GM12864 (cell line): ENCODE measurements around the gene GYS1.
"Not testable (repeated sequence)": the region's sequence is repeated elsewhere in the genome, so short reads cannot be mapped to it uniquely, and the experiment has no call there.

Experiments
- DNase-seq: peaks from one replicate; pipeline ENCODE4 v3.0.0-alpha.2; 2011; ENCODE audit warnings: low read depth
- H3K4me3 ChIP-seq: 2 replicates; pipeline ENCODE4 v1.5.1; 2011; ENCODE audit warnings: mild to moderate bottlenecking, low read depth, low read length, control low read depth
- TF ChIP-seq, protein P1 (sequence below): IDR thresholded peaks from 2 replicates; pipeline ENCODE4 v1.5.1; 2011; ENCODE audit warnings: low read depth, mild to moderate bottlenecking, moderate library complexity, low read length, control low read depth, inconsistent platforms; ENCODE audit errors: missing control alignments

GYS1 gene

DNA sequence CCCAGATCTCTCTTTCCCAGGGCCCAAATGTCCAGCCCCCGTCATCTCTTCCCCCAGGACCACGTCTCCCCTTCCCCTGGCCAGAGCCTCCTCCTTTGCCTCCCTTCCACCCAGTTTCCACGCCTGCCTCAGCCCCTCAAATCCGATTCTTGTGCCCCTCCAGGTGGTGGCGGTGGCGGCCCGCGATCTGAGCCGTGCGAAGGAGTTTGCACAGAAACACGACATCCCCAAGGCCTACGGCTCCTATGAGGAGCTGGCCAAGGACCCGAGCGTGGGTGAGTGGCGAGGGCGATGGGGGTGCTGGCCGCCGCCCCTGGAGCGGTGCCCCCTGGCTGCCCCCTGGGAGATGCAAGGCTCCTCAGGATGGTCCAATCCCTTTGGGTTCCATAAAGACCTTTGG lies 58.3 kb downstream of the GYS1 start:
- DNase-seq: no peak
- TF ChIP-seq, protein P1, sequence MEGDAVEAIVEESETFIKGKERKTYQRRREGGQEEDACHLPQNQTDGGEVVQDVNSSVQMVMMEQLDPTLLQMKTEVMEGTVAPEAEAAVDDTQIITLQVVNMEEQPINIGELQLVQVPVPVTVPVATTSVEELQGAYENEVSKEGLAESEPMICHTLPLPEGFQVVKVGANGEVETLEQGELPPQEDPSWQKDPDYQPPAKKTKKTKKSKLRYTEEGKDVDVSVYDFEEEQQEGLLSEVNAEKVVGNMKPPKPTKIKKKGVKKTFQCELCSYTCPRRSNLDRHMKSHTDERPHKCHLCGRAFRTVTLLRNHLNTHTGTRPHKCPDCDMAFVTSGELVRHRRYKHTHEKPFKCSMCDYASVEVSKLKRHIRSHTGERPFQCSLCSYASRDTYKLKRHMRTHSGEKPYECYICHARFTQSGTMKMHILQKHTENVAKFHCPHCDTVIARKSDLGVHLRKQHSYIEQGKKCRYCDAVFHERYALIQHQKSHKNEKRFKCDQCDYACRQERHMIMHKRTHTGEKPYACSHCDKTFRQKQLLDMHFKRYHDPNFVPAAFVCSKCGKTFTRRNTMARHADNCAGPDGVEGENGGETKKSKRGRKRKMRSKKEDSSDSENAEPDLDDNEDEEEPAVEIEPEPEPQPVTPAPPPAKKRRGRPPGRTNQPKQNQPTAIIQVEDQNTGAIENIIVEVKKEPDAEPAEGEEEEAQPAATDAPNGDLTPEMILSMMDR: no peak
- H3K4me3 ChIP-seq: no peak overlapping the region

DNA sequence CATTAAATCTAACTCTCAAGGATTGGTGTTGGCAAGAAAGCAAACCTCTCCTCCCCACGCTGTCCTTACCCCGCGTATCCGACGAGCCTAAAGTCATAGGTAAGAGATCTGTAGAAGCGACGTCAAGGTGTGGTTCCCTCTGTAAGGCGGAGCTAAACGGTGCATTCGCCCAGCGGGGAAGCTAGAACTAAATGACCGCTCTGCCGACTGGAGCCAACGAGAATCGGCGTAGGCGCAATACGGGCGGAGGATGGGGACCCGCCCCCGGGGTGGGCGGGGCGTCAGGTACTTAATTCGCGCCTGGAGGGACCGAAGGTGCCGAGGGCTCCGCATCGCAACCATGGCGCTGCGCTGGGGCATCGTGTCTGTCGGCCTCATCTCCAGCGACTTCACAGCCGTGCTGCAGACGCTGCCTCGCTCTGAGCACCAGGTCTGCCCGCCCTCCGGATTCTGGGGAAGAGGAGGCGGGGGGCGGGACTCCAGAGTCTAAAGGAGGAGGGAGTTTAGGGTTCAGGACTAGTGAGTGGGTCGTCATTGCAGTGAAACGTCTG lies 59.7 kb downstream of the GYS1 start, which contains the start of gene DHDH:
TSS of gene DHDH (plus strand) at position 318 of the 551 bp plus-strand sequence. CDS start at position 341, 23 bp downstream.
- H3K4me3 ChIP-seq: peak within 1 kb of the TSS; percentile 45
- no peak for DNase-seq
- TF ChIP-seq, protein P1: no peak

DNA sequence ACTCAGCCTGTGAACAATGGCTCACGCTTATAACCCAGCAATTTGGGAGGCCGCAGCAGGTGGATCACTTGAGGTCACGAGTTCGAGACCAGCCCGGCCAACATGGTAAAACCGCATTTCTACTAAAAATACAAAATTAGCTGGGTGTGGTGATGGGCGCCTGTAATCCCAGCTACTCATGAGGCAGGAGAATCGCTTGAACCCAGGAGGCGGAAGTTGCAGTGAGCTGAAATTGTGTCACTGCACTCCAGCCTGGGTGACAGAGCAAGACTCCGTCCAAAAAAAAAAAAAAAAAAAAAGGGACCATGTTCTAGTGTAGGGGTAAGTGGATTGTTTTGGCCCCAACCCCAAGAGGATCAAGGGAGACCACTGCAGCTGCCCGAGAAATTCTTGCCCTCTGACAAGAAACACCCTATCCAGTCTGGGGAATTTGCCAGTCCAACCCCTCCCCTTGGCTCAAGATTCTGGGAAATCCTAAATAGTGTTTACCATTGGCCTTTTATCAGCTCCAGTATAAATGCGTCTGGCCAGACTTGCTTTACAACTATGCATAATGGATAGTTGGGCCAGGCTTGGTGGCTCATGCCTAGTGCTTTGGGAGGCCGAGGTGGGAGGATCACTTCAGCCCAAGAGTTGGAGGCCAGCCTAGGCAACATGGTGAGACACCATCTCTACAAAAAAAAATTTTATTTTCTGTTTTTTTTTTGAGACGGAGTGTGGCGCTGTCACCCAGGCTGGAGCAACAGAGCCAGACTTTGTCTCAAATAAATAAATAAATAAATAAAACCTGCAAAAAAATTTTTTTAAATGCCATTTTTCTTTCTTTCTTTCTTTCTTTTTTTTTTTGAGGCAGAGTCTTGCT lies 64.7 kb downstream of the GYS1 start:
- TF ChIP-seq, protein P1: no peak
- no peak overlapping the region for H3K4me3 ChIP-seq
- DNase-seq: no peak

DNA sequence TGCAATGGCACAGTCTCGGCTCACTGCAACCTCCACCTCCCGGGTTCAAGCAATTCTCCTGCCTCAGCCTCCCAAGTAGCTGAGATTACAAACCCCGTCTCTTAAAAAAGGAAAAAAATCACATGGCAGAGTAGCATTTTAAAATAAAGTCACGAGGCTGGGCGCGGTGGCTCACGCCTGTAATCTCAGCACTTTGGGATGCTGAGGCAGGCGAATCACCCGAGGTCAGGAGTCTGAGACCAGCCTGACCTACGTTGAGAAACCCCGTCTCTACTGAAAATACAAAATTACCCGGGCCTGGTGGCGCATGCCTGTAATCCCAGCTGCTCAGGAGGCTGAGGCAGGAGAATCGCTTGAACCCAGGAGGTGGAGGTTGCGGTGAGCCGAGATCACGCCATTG lies 65.4 kb downstream of the GYS1 start:
- not testable (repeated sequence) for DNase-seq, H3K4me3 ChIP-seq

DNA sequence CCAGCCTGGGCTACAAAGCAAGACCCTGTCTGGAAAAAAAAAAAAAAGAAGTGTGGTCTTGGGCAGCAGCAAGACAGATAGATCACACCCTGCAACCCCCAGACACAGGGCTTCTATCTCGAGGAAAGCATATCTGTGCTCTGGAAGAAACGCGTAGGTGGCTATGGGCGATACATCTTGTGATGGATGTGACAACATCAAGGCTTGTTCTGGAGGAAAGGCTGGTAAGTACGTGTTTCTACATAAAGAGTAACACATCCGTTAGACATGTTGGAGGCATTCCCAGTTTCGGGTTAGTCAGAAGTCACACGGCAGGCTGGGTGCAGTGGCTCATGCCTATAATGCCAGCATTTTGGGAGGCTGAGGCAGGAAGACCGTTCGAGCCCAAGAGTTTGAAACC lies 66.2 kb downstream of the GYS1 start:
- H3K4me3 ChIP-seq: no peak overlapping the region
- DNase-seq: no peak

DNA sequence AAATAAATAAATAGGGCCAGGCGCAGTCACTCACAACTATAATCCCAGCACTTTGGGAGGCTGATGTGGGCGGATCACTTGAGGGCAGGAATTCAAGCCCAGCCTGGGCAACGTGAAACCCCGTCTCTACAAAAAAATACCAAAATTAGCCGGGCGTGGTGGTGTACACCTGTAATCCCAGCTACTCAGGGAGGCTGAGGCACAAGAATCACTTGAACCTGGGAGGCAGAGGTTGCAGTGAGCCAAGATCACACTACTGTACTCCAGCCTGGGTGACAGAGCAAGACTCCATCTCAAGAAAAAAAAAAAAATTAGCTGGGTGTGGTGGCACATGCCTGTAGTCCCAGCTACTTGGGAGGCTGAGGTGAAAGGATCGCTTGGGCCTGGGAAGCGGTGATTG lies 67.2 kb downstream of the GYS1 start:
- not testable (repeated sequence) for DNase-seq, H3K4me3 ChIP-seq

More for the DNA sequence above, 66.2 kb downstream of the GYS1 start:
- TF ChIP-seq, protein P1: no peak

DNA sequence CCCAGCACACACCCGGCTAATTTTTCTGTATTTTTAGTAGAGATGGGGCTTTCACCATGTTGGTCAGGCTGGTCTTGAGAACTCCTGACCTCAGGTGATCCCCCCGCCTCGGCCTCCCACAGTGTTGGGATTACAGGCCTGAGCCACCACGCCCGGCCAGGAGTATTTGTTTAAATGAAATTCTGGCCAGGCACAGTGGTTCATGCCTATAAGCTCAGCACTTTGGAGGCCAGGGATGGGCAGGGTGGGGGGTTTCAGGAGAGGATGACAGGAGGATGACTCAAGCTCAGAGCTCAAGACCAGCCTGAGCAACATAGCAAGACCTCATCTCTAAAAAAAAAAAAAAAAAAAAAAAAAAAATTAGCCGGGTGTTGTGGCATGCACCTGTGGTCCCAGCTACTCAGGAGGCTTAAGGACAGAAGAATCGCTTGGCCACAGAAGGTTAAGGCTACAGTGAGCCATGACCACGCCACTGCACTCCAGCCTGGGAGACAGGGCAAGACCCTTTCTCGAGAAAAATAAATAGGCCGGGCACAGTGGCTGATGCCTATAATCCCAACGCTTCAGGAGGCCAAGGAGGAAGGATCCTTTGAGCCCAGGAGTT lies 67.8 kb downstream of the GYS1 start:
- DNase-seq: no peak
- H3K4me3 ChIP-seq: no peak overlapping the region
- TF ChIP-seq, protein P1: no peak
